Upper lobe of left lung (tissue), 6 donors: ENCODE data around the gene CCN5. TPM values are rescaled to one million over a fixed set of nuclear protein-coding genes. Genes with fewer than 3 reads are reported as not detected.

Experiments
- ATAC-seq, 2 donors: fragments of 200-7000 bp; cut with Tn5 transposase; one replicate each; pipeline ENCODE4 v1.9.1; 2022; ENCODE audit warnings: mild to moderate bottlenecking in 2 of 2, moderate library complexity in 2 of 2; ENCODE audit not compliant: low FRiP score in 2 of 2
- DNase-seq, 2 donors: peaks; one replicate each; pipeline ENCODE4 v3.0.0-alpha.2; 2019 to 2020
- H3K27ac ChIP-seq, 4 donors: fragments of 200-600 bp; sonication (generic); one replicate each; pipeline ENCODE4 v1.5.1; 2016 to 2019
- H3K27me3 ChIP-seq, 4 donors: fragments of 200-600 bp; sonication (generic); one replicate each; pipeline ENCODE4 v1.5.1; 2017 to 2019
- H3K36me3 ChIP-seq, 4 donors: fragments of 200-600 bp; sonication (generic); one replicate each; pipeline ENCODE4 v1.5.1; 2016 to 2019
- H3K4me1 ChIP-seq, 4 donors: fragments of 200-600 bp; sonication (generic); one replicate each; pipeline ENCODE4 v1.5.1; 2018 to 2019
- H3K4me3 ChIP-seq, 4 donors: fragments of 200-600 bp; sonication (generic); one replicate each; pipeline ENCODE4 v1.5.1; 2017 to 2019; ENCODE audit warnings: mild to moderate bottlenecking in 2 of 4, moderate library complexity in 1 of 4
- H3K9me3 ChIP-seq, 4 donors: fragments of 200-600 bp; sonication (generic); one replicate each; pipeline ENCODE4 v1.5.1; 2018 to 2019
- CTCF ChIP-seq, 6 experiments: fragments of 450-650 bp in 4 of 6; fragments of 200-600 bp in 2 of 6; sonication (generic) in 2 of 6; IDR thresholded peaks; one replicate each; pipeline ENCODE4 v1.5.1; 2016 to 2019; ENCODE audit warnings: antibody characterized with exemption in 6 of 6
- EP300 ChIP-seq, 4 donors: sonication (generic); formaldehyde crosslinking; IDR thresholded peaks; one replicate each; pipeline ENCODE4 v1.5.1; 2017; ENCODE audit warnings: antibody characterized with exemption in 4 of 4, control low read depth in 2 of 4
- POLR2A ChIP-seq, 4 donors: fragments of 450-650 bp; IDR thresholded peaks; one replicate each; pipeline ENCODE4 v1.5.1; 2016 to 2017; ENCODE audit warnings: antibody characterized with exemption in 4 of 4, mild to moderate bottlenecking in 2 of 4
- POLR2AphosphoS5 ChIP-seq, 2 donors: sonication (generic); formaldehyde crosslinking; IDR thresholded peaks; one replicate each; pipeline ENCODE4 v1.5.1; 2017; ENCODE audit warnings: antibody characterized with exemption in 2 of 2
- WGBS, 2 donors: methylation state at CpG; one replicate each; pipeline ENCODE4 v1.1.5; 2017 to 2018; 5-methylcytosine and 5-hydroxymethylcytosine counted together
- total RNA-seq, 6 donors: library from RNA; depleted of rRNA in 4 of 6; stranded (reverse); fragments of >200 nt in 4 of 6; gene quantifications; one replicate each; pipeline versions ENCODE4 v1.1.0 to v1.2.1, GENCODE V29; 2016 to 2021
- donor health status: DM: no; HTN: no; CAD: no; lungs with moderate emphysema.
- donor health status: DM: no; HTN: yes; CAD: no; lungs with severe emphysema.

CCN5 gene
- total RNA-seq, 6 donors from 2014 or later = 44.9 to 168 (median 122) TPM

GRCh38 chr20:44703956-44704488 lies 11.1 kb upstream of the CCN5 start:
- H3K4me1 ChIP-seq = peaks cover 10 to 29% (median 24%) of the 10 kb centered on the region in 4 donors
- no peaks in the 10 kb centered on the region for H3K36me3 ChIP-seq
- no peak for ATAC-seq
- H3K27me3 ChIP-seq = no peaks in the 10 kb centered on the region
- H3K27ac ChIP-seq = peak overlapping the region; percentile 68 to 80 (median 75)
- 82 to 83% methylated on average over 8 to 9 of the region's 9 CpGs for WGBS, 2 donors
- DNase-seq = no peak
- no peak for TF ChIP-seq POLR2AphosphoS5 (IDR thresholded peaks at IDR 0.05)
- TF ChIP-seq POLR2A (IDR thresholded peaks at IDR 0.05) = no peak
- no peak for TF ChIP-seq EP300 (IDR thresholded peaks at IDR 0.05)
- no peak for TF ChIP-seq CTCF (IDR thresholded peaks at IDR 0.05)
- no peak overlapping the region for H3K4me3 ChIP-seq
- no peaks in the 10 kb centered on the region for H3K9me3 ChIP-seq

- Histone ChIP-seq H3K36me3 (no peaks in the 10 kb centered on the region), H3K27ac (peak overlapping the region in 3 of 4 donors; percentile 35 to 80 (median 79)), H3K4me1 (peaks cover 10 to 29% (median 24%) of the 10 kb centered on the region in 4 donors), H3K27me3 (no peaks in the 10 kb centered on the region), H3K4me3 (no peak overlapping the region), H3K9me3 (no peaks in the 10 kb centered on the region)
- TF ChIP-seq EP300 (IDR thresholded peaks at IDR 0.05) (no peak), POLR2A (IDR thresholded peaks at IDR 0.05) (no peak), POLR2AphosphoS5 (IDR thresholded peaks at IDR 0.05) (no peak), CTCF (IDR thresholded peaks at IDR 0.05) (no peak)
- 86% methylated on average over 1 to 4 of the region's 4 CpGs for WGBS, 2 donors
- ATAC-seq = no peak
- no peak for DNase-seq
Measured at GRCh38 chr20:44704551-44704971, 10.6 kb upstream of the CCN5 start.

- no peak for ATAC-seq
- H3K4me3 ChIP-seq = no peak overlapping the region
- no peaks in the 10 kb centered on the region for H3K27me3 ChIP-seq
- no peaks in the 10 kb centered on the region for H3K9me3 ChIP-seq
- WGBS, 2 donors = 79 to 86% methylated on average over 4 of the region's 4 CpGs
- peaks cover 10 to 29% (median 24%) of the 10 kb centered on the region in 4 donors for H3K4me1 ChIP-seq
- TF ChIP-seq EP300 (IDR thresholded peaks at IDR 0.05) = no peak
- no peak for TF ChIP-seq POLR2A (IDR thresholded peaks at IDR 0.05)
- no peak for TF ChIP-seq POLR2AphosphoS5 (IDR thresholded peaks at IDR 0.05)
- TF ChIP-seq CTCF (IDR thresholded peaks at IDR 0.05) = no peak
- H3K27ac ChIP-seq = peak overlapping the region in 2 of 4 donors; percentile 46 to 79
- no peak for DNase-seq
- H3K36me3 ChIP-seq = no peaks in the 10 kb centered on the region
Measured at GRCh38 chr20:44705364-44706094, 9.6 kb upstream of the CCN5 start.

GRCh38 chr20:44706301-44707017 lies 8.7 kb upstream of the CCN5 start:
- H3K36me3 ChIP-seq = no peaks in the 10 kb centered on the region
- no peaks in the 10 kb centered on the region for H3K27me3 ChIP-seq
- peaks cover 10 to 23% (median 19%) of the 10 kb centered on the region in 4 donors for H3K4me1 ChIP-seq
- ATAC-seq = peak; percentile 28 to 54
- no peaks in the 10 kb centered on the region for H3K9me3 ChIP-seq
- WGBS, 2 donors = 60 to 71% methylated on average over 8 to 9 of the region's 10 CpGs
- no peak for TF ChIP-seq POLR2AphosphoS5 (IDR thresholded peaks at IDR 0.05)
- TF ChIP-seq POLR2A (IDR thresholded peaks at IDR 0.05) = no peak
- TF ChIP-seq EP300 (IDR thresholded peaks at IDR 0.05) = no peak
- no peak overlapping the region for H3K4me3 ChIP-seq
- DNase-seq = peak in 1 of 2 donors; percentile 30
- H3K27ac ChIP-seq = peak overlapping the region in 3 of 4 donors; percentile 4 to 46 (median 28)

GRCh38 chr20:44707018-44707579 lies 8.1 kb upstream of the CCN5 start:
- H3K4me1 ChIP-seq = peaks cover 10 to 20% (median 14%) of the 10 kb centered on the region in 4 donors
- H3K27me3 ChIP-seq = no peaks in the 10 kb centered on the region
- peak overlapping the region in 3 of 4 donors; percentile 4 to 46 (median 28) for H3K27ac ChIP-seq
- 88 to 89% methylated on average over 5 of the region's 5 CpGs for WGBS, 2 donors
- no peaks in the 10 kb centered on the region for H3K36me3 ChIP-seq
- no peaks in the 10 kb centered on the region for H3K9me3 ChIP-seq
- no peak overlapping the region for H3K4me3 ChIP-seq
- no peak for DNase-seq
- no peak for ATAC-seq
- no peak for TF ChIP-seq POLR2A (IDR thresholded peaks at IDR 0.05)
- TF ChIP-seq POLR2AphosphoS5 (IDR thresholded peaks at IDR 0.05) = no peak
- no peak for TF ChIP-seq CTCF (IDR thresholded peaks at IDR 0.05)
- TF ChIP-seq EP300 (IDR thresholded peaks at IDR 0.05) = no peak
